T-helper 2 cell treated with Interferon-gamma antibody and Interleukin-4, amounts not matched to agents 5 μg/mL and 100 μg/mL, for 36 hours (primary cell): Measurements from ENCODE around the gene CRIM1.

Experiments
- DNase-seq: peaks from one replicate; pipeline ENCODE4 v3.0.0; 2021; ENCODE audit warnings: low spot score
- H3K27ac Mint-ChIP-seq: one replicate; pipeline ENCODE4 v1.8.0; 2021; ENCODE audit warnings: mild to moderate bottlenecking, mixed read lengths
- H3K27me3 Mint-ChIP-seq: one replicate; pipeline ENCODE4 v1.8.0; 2021; ENCODE audit warnings: low read depth, mixed read lengths
- H3K36me3 Mint-ChIP-seq: one replicate; pipeline ENCODE4 v1.8.0; 2021; ENCODE audit warnings: low read depth, mixed read lengths
- H3K4me1 Mint-ChIP-seq: one replicate; pipeline ENCODE4 v1.8.0; 2021; ENCODE audit warnings: low read depth, mixed read lengths
- H3K4me3 Mint-ChIP-seq: one replicate; pipeline ENCODE4 v1.8.0; 2022; ENCODE audit warnings: mild to moderate bottlenecking, moderate library complexity, mixed read lengths
- H3K9me3 Mint-ChIP-seq: one replicate; pipeline ENCODE4 v1.8.0; 2021; ENCODE audit warnings: mixed read lengths

The CRIM1 gene

GRCh38 chr2:36549165-36549574 is 193.6 kb downstream of the CRIM1 start:
- Mint-ChIP-seq H3K9me3 (no peaks in the 10 kb centered on the region), H3K27ac (peak overlapping the region; percentile 53), H3K4me3 (peak overlapping the region; percentile 55), H3K36me3 (peaks cover 21% of the 10 kb centered on the region), H3K27me3 (no peaks in the 10 kb centered on the region), H3K4me1 (peaks cover 10% of the 10 kb centered on the region)
- no peak for DNase-seq

- H3K27me3 Mint-ChIP-seq: no peaks in the 10 kb centered on the region
- H3K36me3 Mint-ChIP-seq: peaks cover 23% of the 10 kb centered on the region
- no peak overlapping the region for H3K27ac Mint-ChIP-seq
- no peaks in the 10 kb centered on the region for H3K9me3 Mint-ChIP-seq
- peak overlapping the region; percentile 16 for H3K4me3 Mint-ChIP-seq
- peaks cover 10% of the 10 kb centered on the region for H3K4me1 Mint-ChIP-seq
- no peak for DNase-seq
Measured at GRCh38 chr2:36550006-36550405, 194.4 kb downstream of the CRIM1 start.

- no peak for DNase-seq
- H3K36me3 Mint-ChIP-seq: peaks cover 19% of the 10 kb centered on the region
- H3K4me3 Mint-ChIP-seq: no peak overlapping the region
- H3K27me3 Mint-ChIP-seq: no peaks in the 10 kb centered on the region
- no peaks in the 10 kb centered on the region for H3K9me3 Mint-ChIP-seq
- H3K27ac Mint-ChIP-seq: no peak overlapping the region
- H3K4me1 Mint-ChIP-seq: peaks cover 10% of the 10 kb centered on the region
Measured at GRCh38 chr2:36553683-36554082, 198.1 kb downstream of the CRIM1 start.

GRCh38 chr2:36554531-36554930 is 199.0 kb downstream of the CRIM1 start:
- Mint-ChIP-seq H3K4me3 (no peak overlapping the region), H3K27me3 (no peaks in the 10 kb centered on the region), H3K27ac (no peak overlapping the region), H3K4me1 (peaks cover 3% of the 10 kb centered on the region), H3K36me3 (peaks cover 17% of the 10 kb centered on the region), H3K9me3 (no peaks in the 10 kb centered on the region)
- DNase-seq: no peak

GRCh38 chr2:36555789-36556188 is 200.2 kb downstream of the CRIM1 start:
- Mint-ChIP-seq H3K4me3 (no peak overlapping the region), H3K4me1 (no peaks in the 10 kb centered on the region), H3K36me3 (peaks cover 13% of the 10 kb centered on the region), H3K9me3 (no peaks in the 10 kb centered on the region), H3K27ac (no peak overlapping the region), H3K27me3 (no peaks in the 10 kb centered on the region)
- no peak for DNase-seq

- no peak overlapping the region for H3K4me3 Mint-ChIP-seq
- no peaks in the 10 kb centered on the region for H3K4me1 Mint-ChIP-seq
- no peak for DNase-seq
- no peaks in the 10 kb centered on the region for H3K9me3 Mint-ChIP-seq
- no peak overlapping the region for H3K27ac Mint-ChIP-seq
- peaks cover 14% of the 10 kb centered on the region for H3K36me3 Mint-ChIP-seq
- H3K27me3 Mint-ChIP-seq: no peaks in the 10 kb centered on the region
Measured at GRCh38 chr2:36556842-36557241, 201.3 kb downstream of the CRIM1 start.

- no peak for DNase-seq
- Mint-ChIP-seq H3K9me3 (no peaks in the 10 kb centered on the region), H3K27ac (no peak overlapping the region), H3K36me3 (peaks cover 12% of the 10 kb centered on the region), H3K4me3 (no peak overlapping the region), H3K27me3 (no peaks in the 10 kb centered on the region), H3K4me1 (peaks cover 4% of the 10 kb centered on the region)
Measured at GRCh38 chr2:36559221-36559942, 203.8 kb downstream of the CRIM1 start.

GRCh38 chr2:36560726-36561125 is 205.1 kb downstream of the CRIM1 start:
- no peak for DNase-seq
- peaks cover 4% of the 10 kb centered on the region for H3K4me1 Mint-ChIP-seq
- no peak overlapping the region for H3K27ac Mint-ChIP-seq
- H3K4me3 Mint-ChIP-seq: no peak overlapping the region
- peaks cover 11% of the 10 kb centered on the region for H3K36me3 Mint-ChIP-seq
- H3K27me3 Mint-ChIP-seq: no peaks in the 10 kb centered on the region
- H3K9me3 Mint-ChIP-seq: no peaks in the 10 kb centered on the region

GRCh38 chr2:36561237-36561944 is 205.8 kb downstream of the CRIM1 start:
- H3K27ac Mint-ChIP-seq: no peak overlapping the region
- H3K27me3 Mint-ChIP-seq: no peaks in the 10 kb centered on the region
- peaks cover 4% of the 10 kb centered on the region for H3K4me1 Mint-ChIP-seq
- no peaks in the 10 kb centered on the region for H3K9me3 Mint-ChIP-seq
- H3K4me3 Mint-ChIP-seq: no peak overlapping the region
- DNase-seq: no peak
- H3K36me3 Mint-ChIP-seq: peaks cover 11% of the 10 kb centered on the region

- no peaks in the 10 kb centered on the region for H3K27me3 Mint-ChIP-seq
- H3K4me3 Mint-ChIP-seq: no peak overlapping the region
- no peaks in the 10 kb centered on the region for H3K9me3 Mint-ChIP-seq
- H3K36me3 Mint-ChIP-seq: peaks cover 16% of the 10 kb centered on the region
- H3K4me1 Mint-ChIP-seq: peaks cover 4% of the 10 kb centered on the region
- H3K27ac Mint-ChIP-seq: no peak overlapping the region
- no peak for DNase-seq
Measured at GRCh38 chr2:36562240-36562639, 206.7 kb downstream of the CRIM1 start.

- H3K4me1 Mint-ChIP-seq: peaks cover 4% of the 10 kb centered on the region
- peaks cover 16% of the 10 kb centered on the region for H3K36me3 Mint-ChIP-seq
- no peaks in the 10 kb centered on the region for H3K9me3 Mint-ChIP-seq
- no peak overlapping the region for H3K4me3 Mint-ChIP-seq
- H3K27me3 Mint-ChIP-seq: no peaks in the 10 kb centered on the region
- no peak for DNase-seq
- no peak overlapping the region for H3K27ac Mint-ChIP-seq
Measured at GRCh38 chr2:36562973-36563532, 207.5 kb downstream of the CRIM1 start.

GRCh38 chr2:36564377-36564930 is 208.9 kb downstream of the CRIM1 start:
- DNase-seq: no peak
- Mint-ChIP-seq H3K9me3 (no peaks in the 10 kb centered on the region), H3K27me3 (no peaks in the 10 kb centered on the region), H3K36me3 (peaks cover 16% of the 10 kb centered on the region), H3K4me3 (no peak overlapping the region), H3K27ac (no peak overlapping the region), H3K4me1 (peaks cover 4% of the 10 kb centered on the region)

- no peak for DNase-seq
- peaks cover 4% of the 10 kb centered on the region for H3K4me1 Mint-ChIP-seq
- no peaks in the 10 kb centered on the region for H3K27me3 Mint-ChIP-seq
- H3K36me3 Mint-ChIP-seq: peaks cover 16% of the 10 kb centered on the region
- no peak overlapping the region for H3K4me3 Mint-ChIP-seq
- H3K9me3 Mint-ChIP-seq: no peaks in the 10 kb centered on the region
- no peak overlapping the region for H3K27ac Mint-ChIP-seq
Measured at GRCh38 chr2:36565712-36566111, 210.1 kb downstream of the CRIM1 start.

- Mint-ChIP-seq H3K4me3 (no peak overlapping the region), H3K27me3 (no peaks in the 10 kb centered on the region), H3K4me1 (peaks cover 4% of the 10 kb centered on the region), H3K27ac (no peak overlapping the region), H3K9me3 (no peaks in the 10 kb centered on the region), H3K36me3 (peaks cover 14% of the 10 kb centered on the region)
- DNase-seq: no peak
Measured at GRCh38 chr2:36566887-36567286, 211.3 kb downstream of the CRIM1 start.
